Measurements from ENCODE around the gene ACSM3.

ACSM3 gene

GRCh38 chr16:20811889-20812439 is 48.1 kb downstream of the ACSM3 start:
- DNase-seq (ENCODE audit: low spot score) = no peak
- Histone ChIP-seq H3K4me1 (ENCODE audit: insufficient read depth, poor library complexity, severe bottlenecking) (no peaks in the 10 kb centered on the region), H3K27ac (ENCODE audit: poor library complexity, severe bottlenecking) (no peak overlapping the region), H3K36me3 (ENCODE audit: low read depth) (peaks cover 19% of the 10 kb centered on the region), H3K9me3 (ENCODE audit: severe bottlenecking) (no peaks in the 10 kb centered on the region), H3K27me3 (ENCODE audit: insufficient read depth, poor library complexity, severe bottlenecking) (no peaks in the 10 kb centered on the region), H3K4me3 (ENCODE audit: severe bottlenecking) (no peak overlapping the region)
- ATAC-seq (ENCODE audit: low read depth) = no peak
- TF ChIP-seq, protein P1, sequence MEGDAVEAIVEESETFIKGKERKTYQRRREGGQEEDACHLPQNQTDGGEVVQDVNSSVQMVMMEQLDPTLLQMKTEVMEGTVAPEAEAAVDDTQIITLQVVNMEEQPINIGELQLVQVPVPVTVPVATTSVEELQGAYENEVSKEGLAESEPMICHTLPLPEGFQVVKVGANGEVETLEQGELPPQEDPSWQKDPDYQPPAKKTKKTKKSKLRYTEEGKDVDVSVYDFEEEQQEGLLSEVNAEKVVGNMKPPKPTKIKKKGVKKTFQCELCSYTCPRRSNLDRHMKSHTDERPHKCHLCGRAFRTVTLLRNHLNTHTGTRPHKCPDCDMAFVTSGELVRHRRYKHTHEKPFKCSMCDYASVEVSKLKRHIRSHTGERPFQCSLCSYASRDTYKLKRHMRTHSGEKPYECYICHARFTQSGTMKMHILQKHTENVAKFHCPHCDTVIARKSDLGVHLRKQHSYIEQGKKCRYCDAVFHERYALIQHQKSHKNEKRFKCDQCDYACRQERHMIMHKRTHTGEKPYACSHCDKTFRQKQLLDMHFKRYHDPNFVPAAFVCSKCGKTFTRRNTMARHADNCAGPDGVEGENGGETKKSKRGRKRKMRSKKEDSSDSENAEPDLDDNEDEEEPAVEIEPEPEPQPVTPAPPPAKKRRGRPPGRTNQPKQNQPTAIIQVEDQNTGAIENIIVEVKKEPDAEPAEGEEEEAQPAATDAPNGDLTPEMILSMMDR (IDR thresholded peaks at IDR 0.05; ENCODE audit: poor library complexity, severe bottlenecking) = no peak

DNA sequence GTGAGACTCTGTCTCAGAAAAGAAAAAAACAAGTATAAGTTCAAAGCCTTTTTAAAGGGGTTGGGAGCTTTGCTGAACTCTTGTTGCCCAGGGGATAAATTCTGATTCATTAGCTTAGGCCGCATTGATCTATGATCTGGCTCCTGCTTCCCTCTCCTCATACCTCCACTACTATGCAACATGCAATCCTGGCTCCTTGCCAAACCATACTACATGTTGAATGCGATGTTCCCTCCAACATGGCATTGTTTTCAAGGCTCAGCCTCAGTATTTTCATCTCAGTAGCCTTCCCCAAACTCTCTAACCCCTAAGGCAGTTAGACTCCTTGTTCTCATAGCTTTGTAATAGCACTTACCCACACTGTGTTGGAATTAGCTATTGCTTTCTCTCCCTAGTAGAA is 48.7 kb downstream of the ACSM3 start:
- H3K9me3 ChIP-seq (ENCODE audit: severe bottlenecking) = no peaks in the 10 kb centered on the region
- TF ChIP-seq, protein P1 (IDR thresholded peaks at IDR 0.05; ENCODE audit: poor library complexity, severe bottlenecking) = no peak

GRCh38 chr16:20814784-20815183 is 51.0 kb downstream of the ACSM3 start:
- ATAC-seq (ENCODE audit: low read depth) = no peak
- H3K27ac ChIP-seq (ENCODE audit: poor library complexity, severe bottlenecking) = no peak overlapping the region
- H3K36me3 ChIP-seq (ENCODE audit: low read depth) = peaks cover 19% of the 10 kb centered on the region
- no peaks in the 10 kb centered on the region for H3K9me3 ChIP-seq (ENCODE audit: severe bottlenecking)
- H3K4me3 ChIP-seq (ENCODE audit: severe bottlenecking) = no peak overlapping the region
- no peaks in the 10 kb centered on the region for H3K27me3 ChIP-seq (ENCODE audit: insufficient read depth, poor library complexity, severe bottlenecking)
- DNase-seq (ENCODE audit: low spot score) = no peak
- H3K4me1 ChIP-seq (ENCODE audit: insufficient read depth, poor library complexity, severe bottlenecking) = no peaks in the 10 kb centered on the region
- TF ChIP-seq, protein P1 (IDR thresholded peaks at IDR 0.05; ENCODE audit: poor library complexity, severe bottlenecking) = no peak

More for the DNA sequence above, 48.7 kb downstream of the ACSM3 start:
- Histone ChIP-seq H3K27ac (ENCODE audit: poor library complexity, severe bottlenecking) (no peak overlapping the region), H3K27me3 (ENCODE audit: insufficient read depth, poor library complexity, severe bottlenecking) (no peaks in the 10 kb centered on the region), H3K36me3 (ENCODE audit: low read depth) (peaks cover 19% of the 10 kb centered on the region), H3K4me1 (ENCODE audit: insufficient read depth, poor library complexity, severe bottlenecking) (no peaks in the 10 kb centered on the region), H3K4me3 (ENCODE audit: severe bottlenecking) (no peak overlapping the region)
- ATAC-seq (ENCODE audit: low read depth) = no peak
- DNase-seq (ENCODE audit: low spot score) = no peak

- Histone ChIP-seq H3K27ac (ENCODE audit: poor library complexity, severe bottlenecking) (no peak overlapping the region), H3K4me1 (ENCODE audit: insufficient read depth, poor library complexity, severe bottlenecking) (no peaks in the 10 kb centered on the region), H3K9me3 (ENCODE audit: severe bottlenecking) (no peaks in the 10 kb centered on the region), H3K27me3 (ENCODE audit: insufficient read depth, poor library complexity, severe bottlenecking) (no peaks in the 10 kb centered on the region), H3K36me3 (ENCODE audit: low read depth) (peaks cover 38% of the 10 kb centered on the region), H3K4me3 (ENCODE audit: severe bottlenecking) (no peak overlapping the region)
- TF ChIP-seq, protein P1 (IDR thresholded peaks at IDR 0.05; ENCODE audit: poor library complexity, severe bottlenecking) = no peak
- DNase-seq (ENCODE audit: low spot score) = no peak
- no peak for ATAC-seq (ENCODE audit: low read depth)
Measured at GRCh38 chr16:20818929-20819585, 55.2 kb downstream of the ACSM3 start.

GRCh38 chr16:20821682-20822081 is 57.9 kb downstream of the ACSM3 start:
- ATAC-seq (ENCODE audit: low read depth) (no peak), DNase-seq (ENCODE audit: low spot score) (no peak)
- Histone ChIP-seq H3K36me3 (ENCODE audit: low read depth) (peaks cover 48% of the 10 kb centered on the region), H3K4me1 (ENCODE audit: insufficient read depth, poor library complexity, severe bottlenecking) (no peaks in the 10 kb centered on the region), H3K9me3 (ENCODE audit: severe bottlenecking) (no peaks in the 10 kb centered on the region), H3K27ac (ENCODE audit: poor library complexity, severe bottlenecking) (no peak overlapping the region), H3K4me3 (ENCODE audit: severe bottlenecking) (no peak overlapping the region), H3K27me3 (ENCODE audit: insufficient read depth, poor library complexity, severe bottlenecking) (no peaks in the 10 kb centered on the region)
- TF ChIP-seq, protein P1 (IDR thresholded peaks at IDR 0.05; ENCODE audit: poor library complexity, severe bottlenecking) = no peak
